NCI-H526 treated with DMSO at 0.1 percent for 48 hours (cell line): ENCODE data around the gene TPM2.

Source experiments
- DNase-seq: peaks from one replicate; lab custom pipeline; 2025; lab: John Stamatoyannopoulos, UW

The TPM2 gene

DNA sequence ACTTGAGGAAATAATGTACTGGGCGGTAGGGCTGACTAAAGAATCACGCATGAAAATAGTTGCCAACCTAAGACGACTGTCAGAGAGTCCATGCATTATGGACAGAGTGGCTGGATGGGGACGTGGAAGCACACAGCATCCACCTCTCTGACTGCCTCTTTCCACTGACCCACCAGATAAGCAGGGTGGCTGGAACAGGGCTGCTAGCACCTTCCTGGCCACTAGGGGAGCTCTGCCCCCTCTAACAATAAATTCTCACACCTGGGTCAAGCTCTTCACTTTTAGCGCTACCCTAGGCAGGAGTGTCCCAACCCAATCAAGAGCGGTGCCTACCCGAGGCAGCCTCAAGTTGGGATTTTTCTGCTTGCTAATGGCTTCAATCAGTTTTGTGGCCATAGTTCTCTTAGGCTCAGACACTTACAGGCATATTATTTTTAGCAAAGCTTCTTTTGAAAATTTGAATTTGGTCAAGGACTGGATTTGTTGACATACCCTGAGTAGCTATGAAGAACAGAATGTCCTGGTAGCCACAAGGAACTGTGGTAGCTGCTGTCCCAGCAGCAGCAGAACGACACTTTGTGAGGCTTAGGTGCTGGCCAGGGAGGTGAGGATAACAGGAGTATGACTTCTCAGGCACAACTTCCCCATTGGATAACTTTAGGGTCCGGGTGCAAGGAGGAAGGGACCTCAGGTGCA is 6.9 kb upstream of the TPM2 start:
- no peak for DNase-seq

DNA sequence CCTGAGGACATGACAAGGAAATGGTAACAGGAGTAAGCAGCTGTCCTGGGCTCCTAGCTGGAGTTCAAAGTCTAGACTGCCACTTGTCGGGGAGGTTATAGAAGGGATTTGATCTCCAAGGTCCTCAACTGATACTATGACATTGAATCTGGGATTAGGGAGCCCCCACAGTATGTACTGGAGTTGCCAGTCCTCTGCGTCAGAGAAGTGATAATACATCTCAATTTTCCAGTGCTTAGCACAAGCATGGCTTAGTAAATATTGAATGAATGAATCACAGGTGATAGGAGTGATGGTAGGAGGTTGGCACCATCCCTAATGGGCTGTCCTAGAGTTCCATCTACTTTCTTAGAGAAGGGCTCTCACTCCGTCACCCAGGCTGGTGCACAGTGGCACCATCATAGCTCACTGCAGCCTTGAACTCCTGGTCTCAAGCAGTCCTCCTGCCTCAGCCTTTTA is 6.2 kb upstream of the TPM2 start:
- no peak for DNase-seq

DNA sequence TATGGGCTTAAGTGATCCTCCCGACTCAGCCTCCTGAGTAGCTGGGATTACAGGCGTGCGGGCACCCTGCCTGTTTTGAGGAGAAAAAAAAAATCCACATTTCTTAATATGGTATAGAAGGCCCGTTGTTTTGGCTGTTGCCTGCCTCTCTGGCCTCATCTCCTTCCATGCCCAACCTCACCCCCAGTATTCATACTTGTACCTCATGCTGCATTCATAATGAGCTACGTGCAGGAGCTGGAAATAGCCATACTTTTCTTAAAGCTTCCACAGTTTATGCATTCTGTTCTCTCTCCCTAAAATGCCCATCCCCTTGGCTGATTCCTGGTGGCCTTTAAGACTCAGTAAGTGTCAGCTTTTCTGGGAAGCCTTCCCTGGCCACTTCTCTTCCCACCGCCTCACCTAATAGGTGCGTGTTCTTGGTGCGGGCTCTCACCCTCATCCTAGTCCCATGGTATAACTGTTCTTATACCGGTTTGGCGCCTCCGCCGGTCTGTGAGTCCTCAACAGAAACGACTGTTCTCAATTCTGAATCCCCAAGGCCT is 2.1 kb upstream of the TPM2 start:
- DNase-seq = no peak

DNA sequence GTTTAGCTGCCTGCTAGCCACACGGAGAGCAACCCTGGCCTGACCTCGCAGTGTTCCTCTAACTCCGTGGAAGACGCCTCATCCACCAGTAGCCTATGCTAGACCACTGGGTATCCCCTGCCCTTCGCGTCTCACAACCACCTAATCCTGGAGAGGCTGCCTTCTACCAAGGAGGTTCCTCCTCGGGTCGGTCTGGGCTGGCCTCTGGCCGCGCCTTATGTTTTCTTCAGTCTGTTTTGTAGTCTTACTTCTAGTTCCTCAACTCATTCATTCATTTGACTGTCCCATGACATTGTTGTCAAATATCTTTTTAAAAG is 1.6 kb upstream of the TPM2 start:
- DNase-seq = no peak

DNA sequence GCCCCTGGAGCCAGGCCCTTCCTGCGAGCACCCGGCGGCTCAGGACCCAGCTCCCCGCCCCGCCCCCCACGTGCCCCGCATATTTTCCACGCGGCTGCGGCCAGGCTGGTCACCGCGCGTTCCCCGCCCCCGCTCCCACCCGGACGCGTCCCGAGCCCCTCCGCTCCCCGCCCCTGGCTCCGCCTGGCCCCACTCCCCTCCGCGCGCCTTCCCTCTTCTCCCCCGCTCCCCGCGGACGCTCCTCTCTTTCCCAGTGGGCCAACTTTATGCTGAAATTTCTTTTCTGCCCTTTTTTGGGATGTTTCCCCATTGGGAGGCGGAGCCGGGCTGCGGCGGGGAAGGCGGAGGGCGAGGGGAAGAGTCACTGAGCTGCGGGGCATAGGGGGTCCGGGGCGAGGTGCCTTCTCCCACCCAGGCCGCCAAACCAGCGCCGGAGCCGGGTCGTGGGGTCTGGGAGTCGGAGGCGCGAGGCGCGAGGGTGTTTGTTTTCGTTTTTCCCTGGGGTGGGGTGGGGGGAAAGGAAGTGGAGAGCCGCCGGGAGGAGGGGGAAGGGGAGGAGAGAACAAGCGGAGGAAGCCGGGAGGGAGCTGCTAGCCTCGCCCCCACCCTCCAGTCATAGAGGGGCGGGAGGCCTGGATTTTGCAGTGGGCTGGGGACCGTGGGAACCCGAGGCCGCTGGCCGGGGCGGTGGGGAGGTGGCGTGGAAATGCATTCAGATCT is 1.0 kb upstream of the TPM2 start:
- DNase-seq = no peak

DNA sequence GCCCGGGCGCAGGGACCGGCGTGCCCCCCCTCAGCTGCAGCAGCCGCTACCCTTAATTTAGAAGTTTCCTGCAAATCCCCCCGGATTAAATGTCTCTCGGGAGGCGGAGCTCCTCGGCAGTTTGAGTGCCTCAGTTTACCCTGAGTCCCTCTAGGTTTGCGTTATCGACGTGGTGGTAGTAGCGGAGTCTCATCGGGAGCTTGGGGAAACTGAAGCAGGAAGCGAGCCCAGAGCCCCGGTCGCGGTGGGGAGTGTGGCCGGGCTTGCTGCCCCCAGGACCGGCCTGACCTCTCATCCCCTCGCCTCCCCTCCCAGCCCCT is 529 bp upstream of the TPM2 start:
- DNase-seq = no peak

DNA sequence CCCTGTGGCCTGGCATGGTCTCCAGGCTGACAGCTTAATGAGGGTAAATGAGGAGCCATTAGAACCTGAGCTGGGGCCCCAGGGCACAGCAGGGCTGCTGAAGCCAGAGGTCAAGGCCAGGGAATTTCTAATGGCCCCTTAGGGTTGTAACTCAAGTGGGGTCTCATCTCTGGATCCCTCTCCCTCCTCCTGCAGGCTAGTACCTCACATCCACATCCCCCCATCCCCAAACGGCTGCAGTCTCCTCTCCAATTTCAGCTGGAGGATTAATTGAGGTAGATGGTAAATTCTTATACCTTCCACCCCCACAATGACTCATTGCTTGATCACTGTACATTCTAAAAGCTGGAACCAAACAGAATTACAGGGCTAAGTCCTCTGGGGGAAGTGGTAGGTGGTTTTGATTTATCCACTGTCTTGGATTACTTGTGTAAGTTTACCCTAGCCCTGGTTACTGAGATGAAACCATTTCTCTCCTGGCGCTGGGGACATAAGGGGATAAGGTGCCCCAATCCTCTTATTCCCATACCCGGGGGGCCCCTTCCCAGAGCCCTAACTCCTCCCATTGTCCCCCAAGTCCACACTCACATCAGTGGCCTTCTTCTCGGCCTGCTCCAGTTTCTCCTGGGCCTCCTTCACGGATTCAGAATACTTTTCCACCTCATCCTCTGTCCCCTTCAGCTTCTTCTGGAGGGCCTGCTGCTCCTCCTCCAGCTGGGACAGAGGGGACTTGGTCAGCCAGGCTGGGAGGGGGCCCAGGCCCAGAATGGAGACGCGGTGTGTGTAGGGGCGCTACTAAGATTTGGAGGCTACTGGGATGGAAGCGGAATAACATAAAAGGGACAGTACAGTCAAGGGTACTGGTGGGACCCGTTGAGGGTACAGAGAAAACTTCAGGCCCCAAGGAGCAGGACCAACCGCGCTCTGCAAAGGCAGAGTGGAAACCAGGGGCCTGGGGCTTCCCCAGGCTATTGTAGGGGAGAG is 875 bp downstream of the TPM2 start:
- no peak for DNase-seq

DNA sequence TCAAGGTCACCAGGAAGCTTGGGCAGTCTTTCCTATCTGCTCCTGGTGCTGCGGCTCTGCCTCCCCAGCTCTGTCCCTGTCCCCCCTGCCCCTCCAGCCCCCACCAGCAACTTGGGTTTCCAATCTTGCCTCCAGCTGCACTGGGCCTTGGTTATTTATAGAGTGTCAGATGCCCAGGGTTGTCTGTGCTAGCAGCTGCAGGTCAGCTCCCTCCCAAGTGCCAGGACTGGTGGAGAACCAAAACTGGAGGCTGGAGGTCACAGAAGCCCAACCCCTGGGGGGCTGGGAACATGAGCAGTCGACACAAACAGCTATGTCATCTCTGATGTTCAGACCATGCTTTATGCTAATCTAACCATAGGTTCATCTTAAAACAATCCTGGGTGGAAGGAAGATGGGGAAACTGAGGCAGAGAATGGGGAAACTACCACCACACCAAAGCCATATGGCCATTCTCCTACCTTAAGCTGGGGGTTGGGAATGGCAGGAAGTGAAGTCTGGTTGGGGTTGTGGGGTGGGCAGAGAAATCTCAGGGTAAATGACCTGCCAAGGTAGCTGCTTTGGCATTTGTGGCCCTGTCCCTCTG is 1.7 kb downstream of the TPM2 start:
- no peak for DNase-seq

DNA sequence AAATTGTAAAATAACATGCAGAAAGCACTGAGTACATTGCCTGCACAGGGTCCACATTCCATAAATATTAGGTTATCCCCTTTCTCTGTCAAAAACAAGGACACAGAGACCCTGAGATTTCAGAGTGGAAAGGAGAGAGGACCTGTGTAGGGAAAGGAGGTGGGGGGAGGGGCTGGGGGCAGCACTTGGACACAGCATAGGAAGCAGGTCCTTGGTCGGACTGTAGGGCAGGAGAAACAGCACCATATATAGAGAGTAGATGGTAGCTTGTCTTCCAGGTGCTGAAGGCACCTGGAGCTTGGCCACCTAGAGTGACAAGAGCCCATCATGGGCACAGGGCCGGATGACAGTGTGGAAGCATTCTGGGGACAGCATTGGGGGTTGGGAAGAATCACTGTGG is 2.4 kb downstream of the TPM2 start:
- no peak for DNase-seq

DNA sequence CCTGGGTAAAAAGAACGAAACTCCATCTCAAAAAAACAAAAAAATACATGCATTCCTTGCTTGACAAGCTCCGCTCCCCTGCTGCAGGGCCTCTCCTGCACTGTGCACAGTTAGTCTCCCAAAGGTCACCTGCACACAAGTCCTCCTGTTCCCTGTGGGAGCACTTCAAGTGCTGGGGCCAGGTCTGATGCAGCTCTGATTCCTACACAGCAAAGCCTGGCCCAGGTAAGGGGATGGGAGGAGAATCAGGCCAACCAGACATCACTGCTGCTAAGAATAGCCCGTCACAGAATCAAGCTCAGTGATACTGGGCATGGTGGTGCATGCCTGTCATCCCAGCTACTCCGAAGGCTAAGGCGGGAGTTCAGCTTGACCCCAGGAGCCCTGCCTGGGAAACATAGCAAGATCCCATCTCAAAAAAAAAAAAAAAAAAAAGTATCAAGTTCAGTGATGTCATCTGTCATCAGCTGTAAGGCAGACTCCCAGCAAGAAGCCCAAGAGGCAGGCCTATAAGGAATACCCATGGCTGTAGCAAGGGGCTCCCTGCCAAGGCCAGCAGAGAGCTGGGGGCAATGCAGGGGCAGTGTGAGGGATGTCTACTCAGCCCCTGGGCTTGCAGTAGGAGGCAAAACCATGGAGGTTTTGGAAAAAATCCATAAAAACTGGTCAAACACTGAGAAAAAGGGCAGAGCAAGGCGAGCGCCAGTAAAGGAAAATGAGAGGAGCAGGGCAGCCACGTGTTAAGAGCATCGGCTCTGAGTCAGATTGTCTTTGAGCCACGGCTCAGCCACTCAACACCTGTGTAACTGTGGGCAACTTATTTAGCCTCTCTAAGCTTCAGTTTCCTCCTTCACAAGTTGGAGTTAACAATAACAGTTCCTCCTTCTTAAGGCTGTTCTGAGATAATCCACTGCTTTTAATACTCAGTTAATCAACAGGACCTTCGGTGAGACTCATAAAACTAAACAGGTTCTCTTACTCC is 3.2 kb downstream of the TPM2 start:
- no peak for DNase-seq

DNA sequence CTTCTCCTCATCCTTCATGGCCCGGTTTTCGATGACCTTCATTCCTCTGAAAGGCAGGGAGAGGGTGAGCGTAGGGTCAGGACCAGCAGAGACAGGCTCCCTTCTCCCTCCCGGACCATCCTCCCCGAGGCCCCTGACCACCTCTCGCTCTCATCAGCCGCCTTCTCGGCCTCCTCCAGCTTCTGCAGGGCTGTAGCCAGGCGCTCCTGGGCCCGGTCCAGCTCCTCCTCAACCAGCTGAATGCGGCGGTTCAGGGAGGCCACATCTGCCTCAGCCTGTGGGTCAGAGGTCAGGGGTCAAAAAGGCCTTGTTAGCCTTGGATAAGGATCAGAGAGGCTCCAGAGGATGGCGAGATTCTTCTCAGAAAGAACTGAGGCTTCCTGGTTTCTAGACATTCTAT is 4.2 kb downstream of the TPM2 start:
- no peak for DNase-seq

DNA sequence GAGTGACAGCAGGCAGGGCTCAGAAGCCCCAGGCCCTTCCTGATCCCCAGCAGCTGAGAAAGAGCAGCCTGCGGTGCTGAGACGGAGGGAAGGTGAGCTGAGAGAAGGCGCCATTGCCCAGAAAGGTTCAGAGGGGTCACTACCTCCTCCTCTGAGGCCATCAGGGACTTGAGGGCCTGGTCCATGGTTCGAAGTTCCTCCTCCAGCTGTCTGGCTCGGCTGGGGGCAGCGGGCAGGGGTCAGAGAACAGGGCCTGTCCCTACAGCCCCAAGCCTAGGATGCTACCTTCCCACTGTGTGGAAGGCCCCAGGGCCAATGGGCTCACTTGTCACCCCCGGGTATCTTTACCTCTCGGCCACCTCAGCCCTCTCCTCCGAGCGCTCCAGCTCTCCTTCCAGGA is 4.8 kb downstream of the TPM2 start:
- DNase-seq = no peak

DNA sequence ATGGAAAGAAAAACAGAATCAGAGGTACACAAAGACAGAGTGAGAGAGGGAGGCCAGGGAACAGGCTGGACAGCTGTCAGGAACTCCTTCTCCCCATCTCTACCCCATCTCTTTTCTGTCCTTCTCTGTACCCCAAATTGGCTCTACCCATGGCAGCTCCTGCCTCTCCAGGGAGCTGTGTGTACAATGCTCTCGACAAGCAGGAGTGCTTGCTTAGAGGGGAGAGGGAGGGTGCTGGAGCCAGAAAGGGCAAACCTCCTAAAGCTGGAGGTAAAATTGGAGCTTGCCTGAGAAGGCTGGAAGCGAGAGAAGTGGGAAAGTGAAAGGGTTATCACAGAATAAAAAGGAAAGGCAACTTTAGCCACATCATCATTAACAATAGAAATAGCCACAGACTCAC is 6.4 kb downstream of the TPM2 start:
- DNase-seq = no peak

DNA sequence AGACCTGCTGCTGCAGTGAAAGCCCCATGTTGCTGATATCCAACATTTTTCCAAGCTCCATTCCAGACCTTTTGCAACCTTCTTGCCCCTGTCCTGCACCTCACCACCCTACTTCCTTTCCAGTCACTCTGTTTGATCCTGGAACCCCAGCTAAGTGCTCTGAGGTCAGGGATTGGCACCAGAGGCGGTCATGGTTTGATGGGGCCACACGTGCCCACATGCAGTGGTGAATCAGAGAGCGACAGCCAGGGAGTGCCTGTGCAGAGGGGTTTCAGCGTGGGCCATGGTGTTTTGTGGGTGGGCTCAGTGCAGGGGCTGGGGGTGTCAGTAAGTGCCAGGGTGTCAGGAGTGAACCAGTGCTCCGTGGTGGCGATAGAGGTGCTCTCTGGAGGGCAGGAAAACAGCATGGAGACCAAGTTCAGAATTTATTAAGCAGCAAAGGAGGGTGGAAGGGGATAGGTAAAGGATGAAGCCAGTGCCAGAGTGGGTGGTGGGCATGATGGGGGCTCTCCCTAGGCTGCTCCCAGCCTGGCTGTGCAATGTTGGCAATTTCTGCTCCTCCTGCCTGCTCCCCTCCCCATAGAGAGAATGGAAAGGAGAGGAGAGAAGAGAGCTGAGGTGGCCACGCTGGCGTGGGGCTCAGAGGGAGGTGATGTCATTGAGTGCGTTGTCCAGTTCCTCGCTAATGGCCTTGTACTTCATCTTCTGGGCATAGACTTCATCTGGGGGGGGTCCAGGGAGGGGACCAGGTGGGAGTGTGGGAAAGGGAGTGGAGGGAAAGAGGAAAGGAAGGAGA is 7.0 kb downstream of the TPM2 start:
- no peak for DNase-seq

DNA sequence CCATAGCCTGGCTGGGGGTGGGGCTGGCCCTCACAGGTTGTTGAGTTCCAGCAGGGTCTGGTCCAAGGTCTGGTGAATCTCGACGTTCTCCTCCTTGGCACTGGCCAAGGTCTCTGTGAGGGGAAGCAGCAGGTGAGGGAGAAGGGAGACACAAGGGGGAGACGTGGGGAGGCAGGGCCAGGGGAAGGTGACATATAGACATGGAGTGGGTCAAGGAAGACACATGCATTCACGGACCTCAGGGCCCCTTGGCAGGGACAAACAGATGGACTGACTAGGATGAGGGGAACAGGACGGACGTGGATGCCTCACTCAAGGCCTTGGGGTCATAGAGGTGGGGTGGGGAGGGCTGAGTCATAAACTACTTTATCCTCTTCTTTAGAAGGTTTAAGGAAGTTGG is 7.7 kb downstream of the TPM2 start:
- no peak for DNase-seq

DNA sequence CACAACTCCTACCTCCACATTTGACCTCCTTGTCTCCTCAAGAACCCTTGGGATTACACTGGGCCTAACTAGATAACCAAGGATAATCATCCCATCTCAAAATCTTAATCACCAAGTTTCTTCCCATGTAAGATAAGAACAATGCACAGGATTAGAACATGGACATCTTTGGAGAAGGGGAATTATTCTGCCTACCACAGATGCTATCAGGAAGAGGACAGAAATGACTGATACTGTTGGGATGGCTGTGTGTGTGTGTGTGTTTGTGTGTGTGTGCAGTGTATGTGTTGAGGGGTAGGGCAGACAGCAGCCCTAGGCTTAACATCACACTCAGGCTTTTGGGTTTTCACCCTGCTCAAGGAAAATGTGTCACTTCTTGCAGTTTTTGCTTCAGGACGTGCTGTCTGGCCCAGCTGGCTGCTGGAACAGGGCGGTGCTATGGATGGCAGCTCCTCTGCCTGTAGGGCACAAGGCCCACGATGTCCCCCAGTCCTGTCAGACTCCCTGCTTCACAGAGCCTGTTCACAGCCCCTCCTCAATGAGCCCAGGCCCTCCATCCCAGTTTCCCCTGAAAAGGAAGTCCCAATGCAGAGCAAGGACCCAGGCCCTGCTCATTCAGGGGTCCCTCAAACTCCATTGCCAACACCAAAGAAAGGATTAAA is 8.3 kb downstream of the TPM2 start:
- DNase-seq = no peak

DNA sequence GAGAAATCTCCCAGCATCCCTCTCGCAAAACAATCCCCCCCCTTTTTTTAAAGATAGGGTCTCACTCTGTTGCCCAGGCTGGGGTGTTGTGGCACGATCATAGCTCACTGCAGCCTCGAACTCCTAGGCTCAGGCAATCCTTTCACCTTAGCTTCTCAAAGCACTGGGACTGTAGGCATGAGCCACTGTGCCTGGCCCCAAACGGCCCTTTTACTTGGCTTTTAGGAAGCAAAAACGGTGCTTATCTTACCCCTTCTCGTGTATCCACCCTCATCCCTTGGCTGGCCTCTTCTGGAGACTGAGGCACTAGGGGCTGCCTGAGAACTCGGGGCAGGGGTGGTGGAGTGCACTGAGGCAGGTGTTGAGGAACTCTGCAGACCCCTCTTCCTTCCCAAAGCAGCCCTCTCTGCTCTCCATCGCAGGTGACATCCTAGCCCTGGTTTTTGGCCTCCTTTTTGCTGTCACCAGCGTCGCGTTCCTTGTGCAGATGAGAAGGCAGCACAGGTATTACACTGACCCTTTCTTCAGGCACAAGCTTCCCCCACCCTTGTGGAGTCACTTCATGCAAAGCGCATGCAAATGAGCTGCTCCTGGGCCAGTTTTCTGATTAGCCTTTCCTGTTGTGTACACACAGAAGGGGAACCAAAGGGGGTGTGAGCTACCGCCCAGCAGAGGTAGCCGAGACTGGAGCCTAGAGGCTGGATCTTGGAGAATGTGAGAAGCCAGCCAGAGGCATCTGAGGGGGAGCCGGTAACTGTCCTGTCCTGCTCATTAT is 9.2 kb downstream of the TPM2 start:
- DNase-seq = peak; percentile 97

DNA sequence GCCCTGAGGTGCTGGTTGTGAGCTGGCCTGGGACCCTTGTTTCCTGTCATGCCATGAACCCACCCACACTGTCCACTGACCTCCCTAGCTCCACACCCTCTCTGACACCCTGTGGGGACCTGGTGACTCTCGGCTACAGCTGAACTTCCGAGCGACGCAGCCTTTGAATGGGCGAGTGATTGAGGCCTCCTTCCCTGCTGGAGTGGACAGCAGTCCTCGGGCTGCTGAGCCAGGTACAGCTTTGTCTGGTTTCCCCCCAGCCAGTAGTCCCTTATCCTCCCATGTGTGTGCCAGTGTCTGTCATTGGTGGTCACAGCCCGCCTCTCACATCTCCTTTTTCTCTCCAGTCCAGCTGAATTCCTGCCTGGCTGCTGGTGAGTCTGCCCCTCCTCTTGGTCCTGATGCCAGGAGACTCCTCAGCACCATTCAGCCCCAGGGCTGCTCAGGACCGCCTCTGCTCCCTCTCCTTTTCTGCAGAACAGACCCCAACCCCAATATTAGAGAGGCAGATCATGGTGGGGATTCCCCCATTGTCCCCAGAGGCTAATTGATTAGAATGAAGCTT is 9.9 kb downstream of the TPM2 start:
- DNase-seq = no peak

DNA sequence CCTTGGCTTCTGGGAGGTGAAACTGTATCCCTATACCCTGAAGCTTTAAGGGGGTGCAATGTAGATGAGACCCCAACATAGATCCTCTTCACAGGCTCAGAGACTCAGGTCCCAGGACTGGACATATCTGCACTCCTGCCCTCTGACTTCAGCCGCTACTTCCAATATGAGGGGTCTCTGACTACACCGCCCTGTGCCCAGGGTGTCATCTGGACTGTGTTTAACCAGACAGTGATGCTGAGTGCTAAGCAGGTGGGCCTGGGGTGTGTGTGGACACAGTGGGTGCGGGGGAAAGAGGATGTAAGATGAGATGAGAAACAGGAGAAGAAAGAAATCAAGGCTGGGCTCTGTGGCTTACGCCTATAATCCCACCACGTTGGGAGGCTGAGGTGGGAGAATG is 10.6 kb downstream of the TPM2 start:
- DNase-seq = no peak
